NCI-H82 treated with DMSO at 0.1 percent for 48 hours (cell line): ENCODE measurements around the gene LZTR1.
"Not testable (repeated sequence)": the region's sequence is repeated elsewhere in the genome, so short reads cannot be mapped to it uniquely, and the experiment has no call there.

Experiments used
- DNase-seq: peaks from one replicate; lab custom pipeline; 2025; ENCODE audit not compliant: unreplicated experiment; lab: John Stamatoyannopoulos, UW

The LZTR1 gene

GRCh38 chr22:20981787-20982562 is at the start of gene LZTR1:
Gene LZTR1, plus strand, starts transcription at chr22:20982297. Its CDS starts 75 bp downstream, at chr22:20982372.
- peak; percentile 7 for DNase-seq

DNA sequence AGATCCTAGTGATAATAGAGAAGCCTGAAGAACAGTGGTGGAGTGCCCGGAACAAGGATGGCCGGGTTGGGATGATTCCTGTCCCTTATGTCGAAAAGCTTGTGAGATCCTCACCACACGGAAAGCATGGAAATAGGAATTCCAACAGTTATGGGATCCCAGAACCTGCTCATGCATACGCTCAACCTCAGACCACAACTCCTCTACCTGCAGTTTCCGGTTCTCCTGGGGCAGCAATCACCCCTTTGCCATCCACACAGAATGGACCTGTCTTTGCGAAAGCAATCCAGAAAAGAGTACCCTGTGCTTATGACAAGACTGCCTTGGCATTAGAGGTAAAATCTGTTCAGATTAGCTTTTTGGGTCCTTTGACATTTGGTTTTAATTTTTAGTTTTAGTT is 48.2 kb upstream of the LZTR1 start:
- DNase-seq = no peak

DNA sequence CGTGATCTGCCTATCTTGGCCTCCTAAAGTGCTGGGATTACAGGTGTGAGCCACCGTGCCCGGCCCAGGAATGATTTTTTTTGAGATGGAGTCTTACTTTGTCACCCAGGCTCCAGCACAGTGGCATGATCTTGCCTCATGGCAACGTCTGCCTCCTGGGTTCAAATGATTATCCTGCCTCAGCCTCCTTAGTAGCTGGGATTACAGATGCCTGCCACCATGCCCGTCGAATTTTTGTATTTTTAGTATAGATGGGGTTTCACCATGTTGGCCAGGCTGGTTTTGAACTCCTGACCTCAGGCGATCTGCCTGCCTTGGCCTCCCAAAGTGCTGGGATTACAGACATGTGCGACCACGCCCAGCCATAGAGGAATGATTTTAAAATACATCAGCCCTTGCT is 47.0 kb upstream of the LZTR1 start:
- not testable (repeated sequence) for DNase-seq

GRCh38 chr22:20935780-20936539 is 46.1 kb upstream of the LZTR1 start:
- DNase-seq = not testable (repeated sequence)

GRCh38 chr22:20937031-20937793 is 44.9 kb upstream of the LZTR1 start:
- no peak for DNase-seq

DNA sequence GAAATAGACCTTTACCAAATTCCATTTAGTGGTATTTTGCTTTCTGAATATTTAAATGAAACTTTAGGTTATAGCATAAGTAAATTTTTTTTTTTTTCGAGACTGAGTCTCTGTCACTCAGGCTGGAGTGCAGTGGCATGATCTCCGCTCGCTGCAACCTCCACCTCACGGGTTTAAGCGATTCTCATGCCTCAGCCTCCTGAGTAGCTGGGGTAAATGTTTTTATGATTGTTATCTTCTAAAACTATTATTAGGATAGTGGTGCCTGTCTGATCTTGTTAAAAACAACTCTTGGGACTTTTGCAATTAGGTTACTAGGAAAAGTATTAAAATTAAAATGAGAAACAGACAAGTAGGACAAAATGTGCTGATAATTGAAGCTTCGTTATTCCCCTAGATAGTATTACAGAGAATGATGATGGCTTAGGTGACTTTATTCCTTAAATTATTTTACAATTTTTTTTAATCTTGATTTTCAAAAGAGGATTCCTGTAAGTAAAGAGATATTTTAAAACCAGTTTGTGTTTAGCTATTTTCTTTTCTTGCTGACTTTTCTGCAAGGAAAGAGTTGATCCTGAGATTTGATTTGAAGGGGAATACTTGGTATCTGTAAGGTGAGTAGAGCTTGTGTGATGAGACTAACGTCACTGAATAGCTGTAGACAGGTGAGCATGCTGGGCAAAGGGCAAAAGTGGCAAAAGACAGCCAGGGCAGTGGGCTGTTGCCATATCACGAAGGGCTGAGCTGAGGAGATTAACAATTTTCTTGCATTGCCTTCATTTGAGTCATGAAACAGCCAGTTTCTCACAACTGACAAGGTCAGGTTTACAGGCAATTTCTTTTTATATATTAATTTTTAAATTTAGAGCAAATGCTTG is 44.1 kb upstream of the LZTR1 start:
- no peak for DNase-seq

- not testable (repeated sequence) for DNase-seq
Measured at GRCh38 chr22:20939457-20940185, 42.5 kb upstream of the LZTR1 start.

GRCh38 chr22:20940186-20940651 is 41.9 kb upstream of the LZTR1 start:
- no peak for DNase-seq

- DNase-seq = no peak
Measured at GRCh38 chr22:20940904-20941385, 41.2 kb upstream of the LZTR1 start.

DNA sequence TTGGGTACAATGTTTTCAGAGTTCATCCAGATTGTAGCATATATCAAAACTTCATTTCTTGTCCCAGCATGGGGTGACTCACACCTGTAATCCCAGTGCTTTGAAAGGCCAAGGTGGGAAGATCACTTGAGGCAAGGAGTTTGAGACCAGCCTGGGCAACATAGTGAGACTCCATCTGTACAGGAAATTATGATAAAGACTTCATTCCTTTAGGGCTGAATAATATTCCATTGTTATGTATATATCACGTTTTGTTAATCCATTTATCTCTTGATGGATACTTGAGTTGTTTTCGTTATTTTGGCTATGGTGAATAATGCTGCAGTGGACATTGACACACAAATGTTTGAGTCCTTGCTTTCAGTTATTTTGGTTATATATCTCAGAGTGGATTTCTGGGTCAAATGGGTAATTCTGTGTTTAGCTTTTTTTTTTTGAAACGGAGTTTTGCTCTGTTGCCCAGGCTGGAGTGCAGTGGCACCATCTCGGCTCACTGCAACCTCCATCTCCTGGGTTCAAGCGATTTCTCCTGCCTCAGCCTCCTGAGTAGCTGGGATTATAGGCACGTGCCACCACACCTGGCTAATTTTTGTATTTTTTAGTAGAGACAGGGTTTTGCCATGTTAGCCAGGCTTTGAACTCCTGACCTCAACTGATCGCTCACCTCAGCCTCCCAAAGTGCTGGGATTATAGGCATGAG is 39.7 kb upstream of the LZTR1 start:
- not testable (repeated sequence) for DNase-seq

GRCh38 chr22:20943104-20943933 is 38.8 kb upstream of the LZTR1 start:
- no peak for DNase-seq

DNA sequence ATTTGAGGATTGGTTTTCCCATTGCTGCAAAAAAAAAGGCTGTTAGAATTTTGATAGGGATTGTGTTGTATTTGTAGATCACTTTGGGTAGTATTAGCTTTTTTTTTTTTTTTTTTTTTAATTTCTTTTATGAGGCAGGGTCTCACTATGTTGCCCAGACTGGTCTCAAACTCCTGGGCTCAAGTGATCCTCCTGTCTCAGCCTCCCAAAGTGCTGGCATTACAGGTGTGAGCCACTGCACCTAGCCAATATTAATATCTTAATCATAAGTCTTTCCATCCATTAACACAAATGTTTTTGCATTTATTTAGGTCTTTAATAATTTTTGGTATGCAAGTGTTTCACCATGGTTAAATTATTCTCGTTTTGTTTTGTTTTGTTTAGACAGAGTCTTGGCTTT is 38.1 kb upstream of the LZTR1 start:
- DNase-seq = no peak

GRCh38 chr22:20945578-20945934 is 36.5 kb upstream of the LZTR1 start:
- DNase-seq = no peak

DNA sequence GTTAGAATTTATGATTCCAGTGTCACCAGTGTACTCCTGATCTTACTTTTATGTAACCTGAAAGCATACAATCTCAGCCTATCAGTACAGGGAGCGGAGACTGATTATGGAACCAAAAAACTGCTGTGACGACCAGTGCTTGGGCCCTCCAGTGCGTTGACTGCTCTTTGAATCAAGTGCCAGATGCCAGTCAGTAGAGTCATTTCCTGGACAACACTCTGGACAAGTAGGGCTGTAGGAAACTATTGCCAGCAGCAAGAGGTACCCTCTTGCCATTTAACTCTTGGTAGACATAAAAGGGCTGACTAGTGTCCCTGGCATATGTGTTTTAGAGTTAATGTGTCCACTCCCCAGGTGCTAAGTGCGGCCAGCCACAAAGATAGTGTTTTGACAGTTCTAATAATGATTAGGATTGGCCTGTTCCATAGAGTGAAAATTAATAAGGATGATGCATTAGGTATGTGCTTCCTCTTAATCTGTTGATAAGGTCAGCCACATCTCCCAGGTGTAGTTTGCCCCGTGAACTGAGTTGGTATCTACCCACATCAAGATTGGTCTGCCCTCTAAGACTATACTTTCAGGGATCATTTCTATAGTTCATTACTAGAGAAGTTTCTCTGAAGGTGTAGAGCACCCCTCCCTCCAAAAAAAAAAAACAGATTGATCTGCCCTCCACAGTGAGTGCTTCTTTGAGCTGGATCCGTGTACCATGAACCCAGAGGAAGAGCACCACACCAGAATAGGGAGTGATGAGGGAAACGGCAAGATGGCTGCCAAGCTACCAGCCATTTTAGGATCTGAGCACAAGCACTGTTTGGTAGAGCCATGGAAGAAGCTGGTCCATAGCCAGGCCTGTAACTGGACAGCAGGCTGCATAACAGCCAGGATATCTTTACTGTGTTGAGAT is 35.8 kb upstream of the LZTR1 start:
- DNase-seq = no peak

- no peak for DNase-seq
Measured at GRCh38 chr22:20946991-20947390, 35.1 kb upstream of the LZTR1 start.

GRCh38 chr22:20948450-20948849 is 33.6 kb upstream of the LZTR1 start:
- DNase-seq = no peak

- no peak for DNase-seq
Measured at GRCh38 chr22:20948989-20949388, 33.1 kb upstream of the LZTR1 start.
